H9 (cell line): ENCODE data around the gene FAM13A. TPM values are rescaled to one million over a fixed set of nuclear protein-coding genes. Genes with fewer than 3 reads are reported as not detected.

Experiments used
- DNase-seq: peaks from one replicate; pipeline ENCODE4 v3.0.0-alpha.2; 2017
- H2AFZ ChIP-seq: one replicate; pipeline ENCODE4 v1.6.1; 2013; ENCODE audit warnings: mild to moderate bottlenecking, low read length, control low read depth, moderate library complexity
- H2AK5ac ChIP-seq: 2 replicates; pipeline ENCODE4 v1.6.1; 2013; ENCODE audit warnings: low read length, control low read depth, mixed read lengths; ENCODE audit not compliant: insufficient read length
- H2BK120ac ChIP-seq: one replicate; pipeline ENCODE4 v1.6.1; 2013; ENCODE audit warnings: low read depth, mild to moderate bottlenecking, low read length, control low read depth, inconsistent platforms; ENCODE audit not compliant: poor library complexity, severe bottlenecking
- H2BK12ac ChIP-seq: 2 replicates; pipeline ENCODE4 v1.6.1; 2013; ENCODE audit warnings: low read length, control low read depth, mixed read lengths, low read depth; ENCODE audit not compliant: insufficient read length
- H2BK15ac ChIP-seq: 2 replicates; pipeline ENCODE4 v1.6.1; 2013; ENCODE audit warnings: low read depth, low read length, control low read depth
- H2BK20ac ChIP-seq: one replicate; pipeline ENCODE4 v1.6.1; 2013; ENCODE audit warnings: low read depth, mild to moderate bottlenecking, low read length, control low read depth, inconsistent platforms; ENCODE audit not compliant: poor library complexity, severe bottlenecking
- H2BK5ac ChIP-seq: 2 replicates; pipeline ENCODE4 v1.6.1; 2013; ENCODE audit warnings: low read length, control low read depth, mixed read lengths; ENCODE audit not compliant: insufficient read length
- H3K14ac ChIP-seq: 2 replicates; pipeline ENCODE4 v1.6.1; 2013; ENCODE audit warnings: low read length, control low read depth; ENCODE audit not compliant: insufficient read depth
- H3K18ac ChIP-seq: 2 replicates; pipeline ENCODE4 v1.6.1; 2013; ENCODE audit warnings: low read depth, mild to moderate bottlenecking, mixed read lengths, low read length, control low read depth; ENCODE audit not compliant: insufficient read length
- H3K23ac ChIP-seq: 2 replicates; pipeline ENCODE4 v1.6.1; 2013; ENCODE audit warnings: low read length, control low read depth, mixed read lengths, low read depth; ENCODE audit not compliant: insufficient read length
- H3K23me2 ChIP-seq: 2 replicates; pipeline ENCODE4 v1.6.1; 2013; ENCODE audit warnings: low read depth, mild to moderate bottlenecking, mixed read lengths, low read length, control low read depth; ENCODE audit not compliant: insufficient read length, poor library complexity, severe bottlenecking
- H3K27ac ChIP-seq: 2 replicates; pipeline ENCODE4 v1.5.1; 2013; ENCODE audit warnings: low read length, control low read depth, mixed read lengths, low read depth; ENCODE audit not compliant: insufficient read length
- H3K27me3 ChIP-seq: 2 replicates; pipeline ENCODE4 v1.6.1; 2013; ENCODE audit warnings: low read length, control low read depth, inconsistent platforms; ENCODE audit not compliant: insufficient read depth
- H3K4ac ChIP-seq: 2 replicates; pipeline ENCODE4 v1.6.1; 2013; ENCODE audit warnings: low read depth, mild to moderate bottlenecking, control low read depth, inconsistent platforms, low read length, moderate library complexity
- H3K4me1 ChIP-seq: 2 replicates; pipeline ENCODE4 v1.6.1; 2013; ENCODE audit warnings: low read length, control low read depth, inconsistent platforms; ENCODE audit not compliant: insufficient read depth
- H3K4me2 ChIP-seq: 2 replicates; pipeline ENCODE4 v1.6.1; 2013; ENCODE audit warnings: low read length, control low read depth, mixed read lengths; ENCODE audit not compliant: insufficient read length, insufficient read depth
- H3K56ac ChIP-seq: 2 replicates; pipeline ENCODE4 v1.6.1; 2013; ENCODE audit warnings: low read depth, mild to moderate bottlenecking, mixed read lengths, low read length, control low read depth; ENCODE audit not compliant: insufficient read length
- H3K79me1 ChIP-seq: 2 replicates; pipeline ENCODE4 v1.6.1; 2013; ENCODE audit warnings: low read depth, mild to moderate bottlenecking, moderate library complexity, low read length, control low read depth, inconsistent platforms; ENCODE audit not compliant: insufficient read depth, poor library complexity, severe bottlenecking
- H3K79me2 ChIP-seq: 2 replicates; pipeline ENCODE4 v1.6.1; 2013; ENCODE audit warnings: low read length, control low read depth, inconsistent platforms; ENCODE audit not compliant: insufficient read depth
- H3K9ac ChIP-seq: 2 replicates; pipeline ENCODE4 v1.6.1; 2013; ENCODE audit warnings: low read length, control low read depth, mixed read lengths; ENCODE audit not compliant: insufficient read length; ENCODE audit errors: extremely low read depth
- H3K9me3 ChIP-seq: one replicate; pipeline ENCODE4 v1.6.1; 2013; ENCODE audit warnings: low read depth, low read length, inconsistent platforms; ENCODE audit not compliant: control insufficient read depth
- H3T11ph ChIP-seq: one replicate; pipeline ENCODE4 v1.6.1; 2013; ENCODE audit warnings: mild to moderate bottlenecking, low read length, control low read depth, inconsistent platforms
- H4K20me1 ChIP-seq: one replicate; pipeline ENCODE4 v1.6.1; 2013; ENCODE audit not compliant: control insufficient read depth, insufficient read length, insufficient read depth
- H4K5ac ChIP-seq: 2 replicates; pipeline ENCODE4 v1.6.1; 2013; ENCODE audit warnings: low read depth, mild to moderate bottlenecking, mixed read lengths, low read length, control low read depth; ENCODE audit not compliant: insufficient read length
- H4K8ac ChIP-seq: replicated peaks from 2 replicates; pipeline ENCODE4 v1.6.1; 2013; ENCODE audit warnings: low read length, control low read depth, mixed read lengths, low read depth; ENCODE audit not compliant: insufficient read length
- H4K91ac ChIP-seq: 2 replicates; pipeline ENCODE4 v1.6.1; 2013; ENCODE audit warnings: low read depth, mild to moderate bottlenecking, moderate library complexity, mixed read lengths, low read length, control low read depth; ENCODE audit not compliant: insufficient read length
- H3K27ac Mint-ChIP-seq, 3 experiments: 2 replicates in 2 of 3; 3 replicates in 1 of 3; pipeline ENCODE4 v1.8.0; 2020 to 2021; ENCODE audit warnings: mixed read lengths in 3 of 3, mild to moderate bottlenecking in 1 of 3, moderate library complexity in 1 of 3
- H3K27me3 Mint-ChIP-seq: 2 replicates; pipeline ENCODE4 v1.8.0; 2021; ENCODE audit warnings: low read depth, mild to moderate bottlenecking, moderate library complexity, mixed read lengths
- H3K36me3 Mint-ChIP-seq, 3 experiments: 2 replicates in 2 of 3; 3 replicates in 1 of 3; pipeline ENCODE4 v1.8.0; 2020 to 2021; ENCODE audit warnings: low read depth in 3 of 3, mixed read lengths in 3 of 3; ENCODE audit not compliant: insufficient read depth in 1 of 3
- H3K4me1 Mint-ChIP-seq, 2 experiments: 2 replicates each; pipeline ENCODE4 v1.8.0; 2020; ENCODE audit warnings: mixed read lengths in 2 of 2
- H3K4me3 Mint-ChIP-seq, 2 experiments: 2 replicates in 1 of 2; 3 replicates in 1 of 2; pipeline ENCODE4 v1.8.0; 2020 to 2021; ENCODE audit warnings: mild to moderate bottlenecking in 2 of 2, mixed read lengths in 2 of 2, moderate library complexity in 1 of 2
- H3K9me3 Mint-ChIP-seq, 2 experiments: 2 replicates in 1 of 2; 3 replicates in 1 of 2; pipeline ENCODE4 v1.8.0; 2020; ENCODE audit warnings: mild to moderate bottlenecking in 2 of 2, mixed read lengths in 2 of 2, moderate library complexity in 1 of 2
- CTCF ChIP-seq: fragments of 200-600 bp; sonication (generic); conservative IDR thresholded peaks from 3 replicates; pipeline ENCODE4 v1.8.0; 2021; ENCODE audit warnings: antibody characterized with exemption, mild to moderate bottlenecking
- WGBS: extraction: QIAGEN DNeasy Blood & Tissue Kit; methylation state at CpG from one replicate; pipeline ENCODE4 v1.1.7; 2013; ENCODE audit warnings: missing lambda C conversion rate, low lambda C conversion rate, mixed read lengths; ENCODE audit not compliant: insufficient read length; ENCODE audit errors: extremely low coverage; 5-methylcytosine and 5-hydroxymethylcytosine counted together
- total RNA-seq: library from RNA; stranded (reverse); gene quantifications from 2 replicates; pipeline ENCODE4 v1.2.1, GENCODE V29; 2021

Gene FAM13A
- total RNA-seq, 1 experiment from 2014 or later, result 12.7 TPM

- TF ChIP-seq CTCF, result no peak
- no peak overlapping the region for H4K8ac ChIP-seq
- H3K14ac ChIP-seq, result no peak overlapping the region
- no peak overlapping the region for H2AK5ac ChIP-seq
- no peaks in the 10 kb centered on the region for H3K27me3 Mint-ChIP-seq
- H3K27ac ChIP-seq, result no peak overlapping the region
- no peak overlapping the region for H2BK120ac ChIP-seq
- DNase-seq, result no peak
- no peak overlapping the region for H3K18ac ChIP-seq
- H2BK12ac ChIP-seq, result no peak overlapping the region
- peaks cover 3 to 12% of the 10 kb centered on the region in 2 experiments; a peak in 3 of 4 replicates for H3K4me1 Mint-ChIP-seq
- WGBS, result no CpG with 5 or more reads among the region's 10 CpGs
- no peak overlapping the region for H2BK15ac ChIP-seq
- no peak overlapping the region for H2BK5ac ChIP-seq
- no peak overlapping the region for H4K91ac ChIP-seq
- no peak overlapping the region for H3K9ac ChIP-seq
- no peak overlapping the region for H3K56ac ChIP-seq
- H3K4me3 Mint-ChIP-seq, result no peak overlapping the region
- H3K36me3 Mint-ChIP-seq, result peaks cover 21 to 38% (median 31%) of the 10 kb centered on the region in 3 experiments; a peak in 6 of 7 replicates
- no peaks in the 10 kb centered on the region for H3K9me3 Mint-ChIP-seq
- no peak overlapping the region for H2AFZ ChIP-seq
- no peak overlapping the region for H2BK20ac ChIP-seq
- H3T11ph ChIP-seq, result no peak overlapping the region
- no peaks in the 10 kb centered on the region for H4K20me1 ChIP-seq
- H3K4ac ChIP-seq, result no peak overlapping the region
- no peaks in the 10 kb centered on the region for H3K4me1 ChIP-seq
- no peaks in the 10 kb centered on the region for H3K27me3 ChIP-seq
- no peak overlapping the region for H4K5ac ChIP-seq
- H3K4me2 ChIP-seq, result no peak overlapping the region
- H3K9me3 ChIP-seq, result no peaks in the 10 kb centered on the region
- H3K27ac Mint-ChIP-seq, result peak overlapping the region in 1 of 3 experiments; percentile 50; a peak in 1 of 7 replicates
- H3K23ac ChIP-seq, result no peak overlapping the region
- H3K79me2 ChIP-seq, result no peaks in the 10 kb centered on the region
- H3K79me1 ChIP-seq, result no peaks in the 10 kb centered on the region
- no peaks in the 10 kb centered on the region for H3K23me2 ChIP-seq
These were observed 306.6 kb downstream of the FAM13A start for GRCh38 chr4:88750369-88750768.
